Stimulated activated CD4-positive, alpha-beta T cell treated with anti-CD3 and anti-CD28 coated beads, TNF-alpha, amount 100 ng/mL, for 48 hours (primary cell): ENCODE results near the gene PHF13.
A peak's percentile ranks its signal among the peaks of the same experiment; 100 is the strongest.
"Not testable (repeated sequence)": the region's sequence is repeated elsewhere in the genome, so short reads cannot be mapped to it uniquely, and the experiment has no call there.

ENCODE experiments used
- DNase-seq, 3 donors: peaks; one replicate each; pipeline ENCODE4 v3.0.0-alpha.2; 2020; ENCODE audit warnings: low read depth in 3 of 3

PHF13 gene

GRCh38 chr1:6628971-6629479, 15.5 kb downstream of the PHF13 start:
- no peak for DNase-seq

DNA sequence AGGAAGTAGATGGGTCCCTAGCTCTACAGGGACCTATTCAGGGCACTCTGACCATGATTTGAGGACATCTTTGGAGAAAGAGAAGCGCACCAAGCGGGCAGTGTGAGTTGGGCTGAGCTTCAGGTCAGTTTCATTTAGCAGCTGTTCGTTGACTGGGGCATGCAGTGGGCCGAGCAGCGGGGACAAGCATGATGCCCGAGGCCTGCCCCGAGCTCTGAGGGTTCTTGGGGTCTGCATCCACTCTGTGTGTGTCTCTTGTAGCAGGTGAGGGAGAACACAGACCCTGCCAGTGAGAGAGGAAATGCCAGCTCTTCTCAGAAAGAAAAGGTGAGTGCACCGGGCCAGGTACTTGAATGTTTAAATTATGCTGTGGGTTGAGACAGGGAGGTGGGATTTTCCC, 16.5 kb downstream of the PHF13 start:
- no peak for DNase-seq

DNA sequence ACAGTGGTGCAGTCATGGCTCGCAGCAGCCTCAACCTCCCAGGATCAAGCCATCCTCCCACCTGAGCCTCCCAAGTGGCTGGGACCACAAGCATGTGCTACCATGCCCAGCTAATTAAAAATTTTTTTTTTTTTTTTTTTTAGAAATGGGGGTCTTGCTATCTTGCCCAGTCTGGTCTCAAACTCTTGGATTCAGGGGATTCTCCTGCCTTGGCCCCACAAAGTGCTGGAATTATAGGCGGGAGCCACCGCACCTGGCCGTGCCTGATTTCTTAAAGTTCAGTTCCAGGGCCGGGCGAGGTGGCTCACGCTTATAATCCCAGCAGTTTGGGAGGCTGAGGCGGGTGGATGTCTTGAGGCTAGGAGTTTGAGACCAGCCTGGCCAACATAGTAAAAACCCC, 17.5 kb downstream of the PHF13 start:
- no peak for DNase-seq

GRCh38 chr1:6632588-6633514, 19.3 kb downstream of the PHF13 start:
- no peak for DNase-seq

DNA sequence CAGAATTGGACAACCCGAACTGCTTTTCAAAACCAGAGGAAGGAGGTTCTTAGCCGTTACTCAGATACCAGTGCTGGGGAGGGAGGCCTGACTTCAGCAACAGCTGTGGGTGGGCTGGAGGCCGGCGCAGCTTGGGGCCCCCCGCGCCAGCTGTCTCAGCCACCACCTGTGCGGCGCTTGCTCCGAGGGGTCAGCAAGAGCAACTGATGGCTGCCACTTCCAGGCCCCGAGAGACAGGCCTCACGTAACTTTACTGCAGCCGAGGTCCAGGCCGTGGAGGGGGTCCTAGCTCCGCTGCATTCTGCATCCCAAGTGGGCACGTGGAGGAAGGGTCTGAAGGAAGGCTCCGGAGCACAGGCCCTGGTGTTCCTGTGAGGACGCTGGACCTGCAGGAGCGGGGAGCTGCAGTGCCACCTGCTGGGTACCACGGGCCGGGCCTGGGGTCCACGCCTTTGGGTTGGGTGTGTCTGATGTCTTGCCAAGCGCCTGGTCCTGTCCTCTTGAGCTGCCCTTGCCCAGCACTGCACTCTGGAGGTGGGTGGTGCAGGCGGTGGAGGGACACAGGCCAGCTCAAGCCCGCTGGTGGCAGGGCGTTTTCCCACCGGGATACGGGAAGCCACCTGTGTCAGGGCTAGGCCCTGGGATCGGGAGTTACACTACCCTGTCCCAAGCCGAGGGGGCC, 21.0 kb downstream of the PHF13 start:
- DNase-seq: peak in 1 of 3 donors; percentile 18

GRCh38 chr1:6635161-6635909, 21.8 kb downstream of the PHF13 start:
- DNase-seq: no peak

GRCh38 chr1:6635910-6636760, 22.6 kb downstream of the PHF13 start:
- DNase-seq: no peak

GRCh38 chr1:6636778-6637177, 23.2 kb downstream of the PHF13 start:
- not testable (repeated sequence) for DNase-seq

GRCh38 chr1:6637770-6638169, 24.2 kb downstream of the PHF13 start:
- no peak for DNase-seq

GRCh38 chr1:6638226-6638625, 24.7 kb downstream of the PHF13 start:
- DNase-seq: no peak

DNA sequence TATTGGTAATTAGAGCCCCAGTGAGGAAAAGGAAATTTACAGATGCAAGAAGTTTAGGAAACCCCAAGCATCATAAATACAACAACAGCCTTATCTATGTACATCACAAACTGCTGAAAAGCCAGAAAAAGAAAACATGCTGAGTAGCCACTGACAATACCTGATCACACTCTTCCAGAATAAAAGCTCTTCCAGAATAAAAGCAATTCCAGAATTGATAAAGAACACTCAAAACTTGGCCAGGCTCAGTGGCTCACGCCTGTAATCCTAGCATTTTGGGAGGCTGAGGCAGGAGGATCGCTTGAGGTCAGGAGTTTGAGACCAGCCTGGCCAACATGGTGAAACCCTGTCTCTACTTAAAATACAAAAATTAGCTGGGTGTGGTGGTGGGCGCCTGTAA, 27.3 kb downstream of the PHF13 start:
- DNase-seq: not testable (repeated sequence)

DNA sequence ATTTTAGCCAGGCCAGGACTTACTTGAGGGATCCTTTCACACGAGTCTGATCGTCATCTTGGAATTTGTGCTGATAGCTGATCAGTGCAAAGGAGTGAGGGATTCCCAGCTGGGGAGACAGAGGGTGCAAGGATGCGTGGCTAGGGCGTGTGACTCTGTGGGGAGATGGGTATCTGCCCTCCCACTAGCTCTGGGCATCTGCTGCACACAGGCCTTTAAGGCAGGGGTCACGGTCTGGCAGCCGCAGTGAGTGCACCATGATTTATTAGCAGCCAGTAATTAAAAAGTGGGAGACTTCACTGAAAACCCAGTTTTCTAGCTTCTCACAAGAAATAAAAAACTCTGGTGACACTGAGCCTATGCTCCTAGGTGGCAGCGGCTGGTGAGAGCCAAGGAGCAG, 31.5 kb downstream of the PHF13 start:
- no peak for DNase-seq

DNA sequence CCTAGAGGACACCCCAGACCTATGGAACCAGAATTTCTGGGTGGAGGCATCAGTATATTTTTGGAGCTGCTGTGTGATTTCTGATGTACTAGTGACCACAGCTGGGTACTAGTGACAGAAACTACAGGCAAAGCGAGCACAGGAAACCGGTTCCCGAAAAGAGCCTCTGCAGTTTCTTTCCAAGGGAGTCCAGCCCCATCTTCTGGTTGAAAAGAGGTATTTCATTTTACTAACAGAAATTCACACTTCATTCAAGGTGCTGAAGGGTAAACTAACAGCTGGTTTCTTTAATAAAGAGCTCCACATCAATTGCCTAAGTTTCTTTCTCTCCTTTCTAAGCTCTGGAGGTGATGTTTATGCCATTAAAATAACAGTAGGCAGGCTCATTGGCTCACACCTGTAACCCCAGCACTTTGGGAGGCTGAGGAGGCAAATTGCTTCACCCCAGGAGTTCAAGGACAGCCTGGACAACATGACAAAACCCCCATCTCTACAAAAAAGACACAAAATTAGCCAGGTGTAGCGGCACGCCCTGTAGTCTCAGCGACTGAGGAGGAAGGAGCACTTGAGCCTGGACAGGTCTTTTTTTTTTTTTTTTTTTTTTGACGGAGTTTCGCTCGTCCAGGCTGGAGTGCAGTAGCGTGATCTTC, 33.1 kb downstream of the PHF13 start:
- no peak for DNase-seq

DNA sequence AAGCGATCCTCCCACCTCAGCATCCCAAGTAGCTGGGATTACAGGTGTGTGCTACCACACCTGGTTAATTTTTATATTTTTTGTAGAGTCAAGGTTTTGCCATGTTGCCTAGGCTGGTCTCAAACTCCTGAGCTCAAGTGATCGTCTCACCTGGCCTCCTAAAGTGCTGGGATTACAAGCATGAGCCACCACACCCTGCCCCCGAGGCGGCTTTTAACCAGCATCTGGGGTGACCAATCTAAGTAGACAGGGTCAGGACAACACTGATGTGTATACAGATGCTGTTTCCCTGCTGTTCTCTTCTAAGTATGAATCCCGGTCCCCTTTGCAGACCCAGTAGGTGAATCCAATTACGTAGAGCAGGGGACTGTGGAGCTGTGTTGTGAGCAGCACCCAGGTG, 35.0 kb downstream of the PHF13 start:
- DNase-seq: no peak

DNA sequence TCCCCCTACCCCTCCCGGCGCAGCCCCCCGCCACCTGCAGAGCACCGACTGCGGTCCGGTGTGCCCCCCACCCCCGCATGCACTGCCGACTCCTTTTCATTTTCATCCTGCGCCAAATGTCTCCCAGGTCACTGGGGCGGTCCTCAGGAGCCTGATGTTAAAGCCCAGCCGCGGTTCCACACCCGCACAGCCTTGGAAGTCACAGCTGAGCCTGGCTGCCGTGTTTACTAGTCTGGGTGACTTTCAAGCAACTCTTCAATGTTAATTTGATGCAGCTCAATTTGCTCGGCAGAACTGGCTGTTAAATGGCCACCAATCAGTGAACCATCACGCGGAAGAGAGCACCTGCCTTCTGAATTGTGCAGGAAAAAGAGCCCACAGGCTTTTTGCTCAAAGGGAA, 38.4 kb downstream of the PHF13 start:
- DNase-seq: no peak

DNA sequence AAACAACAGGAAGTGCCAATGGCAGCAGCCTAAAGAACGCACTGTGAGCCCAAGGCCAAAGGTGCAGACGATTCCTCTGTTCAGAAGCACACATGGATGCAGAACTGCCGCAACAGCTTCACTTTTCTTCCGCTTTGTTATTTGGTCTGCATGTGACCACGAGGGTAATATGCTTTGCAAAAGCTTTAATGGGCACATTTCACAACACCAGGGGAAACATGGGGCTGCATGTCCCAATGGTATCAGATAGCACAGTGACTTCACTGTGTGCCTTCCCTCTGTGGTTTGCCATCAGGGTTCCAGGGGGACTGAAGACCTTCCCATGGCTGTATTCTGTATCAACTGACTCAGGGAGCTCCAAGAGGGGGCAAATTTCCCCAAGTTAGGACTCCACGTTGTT, 39.5 kb downstream of the PHF13 start:
- no peak for DNase-seq

DNA sequence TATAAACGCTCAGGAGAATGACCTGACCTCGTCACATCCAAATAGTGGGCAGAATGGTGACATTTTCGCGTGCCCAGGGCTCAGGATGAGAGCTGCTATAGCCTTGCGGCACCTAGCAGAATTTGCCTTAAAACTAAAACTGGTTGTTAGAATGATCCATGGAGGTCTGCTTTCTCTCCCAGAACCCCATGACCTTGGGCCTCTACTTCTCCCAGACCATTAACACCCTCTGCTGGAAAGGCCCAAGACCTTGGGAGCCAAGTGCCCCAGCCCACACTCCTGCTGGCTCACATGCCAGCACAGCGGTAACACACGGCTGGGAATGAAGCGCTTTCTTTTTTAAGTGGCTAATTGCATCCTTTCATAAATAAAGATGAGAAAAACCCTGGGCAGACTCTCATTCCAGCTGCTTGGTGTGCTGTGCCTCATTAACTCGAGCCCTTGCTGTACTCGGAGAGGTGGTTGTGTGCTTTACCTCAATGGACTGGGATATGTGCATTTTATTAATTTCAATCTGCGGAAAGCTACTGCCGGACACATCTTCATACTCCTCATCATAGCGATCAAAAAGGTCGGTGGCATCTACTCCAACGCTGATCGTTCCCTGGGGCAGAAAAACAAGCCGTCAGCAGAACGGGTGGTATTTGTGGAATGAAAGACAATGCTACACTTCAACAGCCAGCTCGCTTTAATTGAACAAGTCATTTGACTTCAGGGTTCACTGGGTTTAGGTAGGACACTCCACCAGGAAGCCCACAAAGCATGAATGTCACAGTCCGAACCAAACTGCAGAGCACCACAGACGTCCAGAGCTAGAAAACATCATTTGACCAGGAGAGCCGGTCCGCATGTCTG, 40.1 kb downstream of the PHF13 start:
- DNase-seq: no peak

DNA sequence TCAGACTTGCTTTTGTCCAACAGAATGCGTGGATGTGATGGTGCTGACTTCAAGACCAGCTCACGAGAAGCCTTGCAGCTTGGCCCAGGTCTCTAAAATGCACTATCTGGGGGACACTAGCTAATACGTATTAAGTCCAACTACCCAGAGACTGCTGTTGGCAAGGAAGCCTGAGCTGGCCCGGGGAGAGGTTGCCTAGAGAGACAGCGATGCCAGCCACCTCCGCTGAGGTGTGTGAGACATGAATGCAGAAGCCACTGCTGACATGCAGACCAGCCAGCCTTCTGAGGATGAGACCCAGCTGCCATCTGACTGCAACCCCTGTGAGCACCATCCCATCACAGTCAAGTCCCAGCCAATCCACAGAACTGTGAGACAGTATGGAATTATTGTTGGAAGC, 43.6 kb downstream of the PHF13 start:
- DNase-seq: no peak

DNA sequence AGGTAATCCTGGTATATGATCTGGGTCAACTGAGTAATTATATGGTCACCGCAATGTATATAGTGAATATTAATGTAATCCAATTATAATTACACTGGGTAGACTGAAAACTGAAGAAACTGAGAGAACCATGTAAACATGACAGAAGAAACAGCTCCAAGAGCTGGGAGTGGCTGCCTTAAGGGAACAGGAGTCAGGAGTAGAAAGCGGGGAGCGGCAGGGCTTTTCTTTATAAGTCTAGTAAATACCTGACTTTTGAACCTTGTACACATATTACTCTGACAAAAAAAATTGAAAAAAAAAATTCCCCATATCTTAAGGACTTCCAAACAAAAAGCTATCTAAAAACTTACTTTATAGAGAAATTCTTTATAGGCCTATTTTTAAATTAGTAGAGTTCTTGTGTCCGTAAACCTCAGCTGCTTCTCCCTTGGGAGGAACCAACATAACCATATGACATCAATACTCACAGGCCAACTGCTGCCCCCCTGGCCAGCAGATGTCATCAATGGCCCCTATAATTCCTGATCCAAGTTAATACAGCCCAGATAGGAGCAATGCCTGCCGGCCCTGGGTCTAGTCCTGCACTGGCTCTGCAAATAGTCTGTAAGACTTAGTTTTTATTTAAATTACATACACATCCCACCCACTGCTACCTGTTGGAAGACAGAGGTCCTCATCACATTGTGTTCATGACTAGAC, 45.0 kb downstream of the PHF13 start:
- DNase-seq: no peak
